ENCODE results near the gene ZNF84.

The ZNF84 gene

GRCh38 chr12:133037207-133038005, at the start of gene ZNF84:
Gene ZNF84, plus strand, starts transcription at chr12:133037509. Its CDS starts 3,959 bp downstream, at chr12:133041468.
- peak; percentile 90 for DNase-seq

- no peak for DNase-seq
Observed at GRCh38 chr12:132998741-132999140, 38.6 kb upstream of the ZNF84 start.

- DNase-seq = no peak
Observed at GRCh38 chr12:133010657-133011297, 26.5 kb upstream of the ZNF84 start.

GRCh38 chr12:133023566-133023965, 13.7 kb upstream of the ZNF84 start:
- no peak for DNase-seq

GRCh38 chr12:133026996-133027395, 10.3 kb upstream of the ZNF84 start:
- no peak for DNase-seq

- DNase-seq = no peak
Observed at GRCh38 chr12:133038118-133038709, 905 bp downstream of the ZNF84 start.

- no peak for DNase-seq
Observed at GRCh38 chr12:133046698-133047097, 9.4 kb downstream of the ZNF84 start.

GRCh38 chr12:133057446-133057845, 20.1 kb downstream of the ZNF84 start:
- no peak for DNase-seq

- no peak for DNase-seq
Observed at GRCh38 chr12:133058203-133059113, 21.1 kb downstream of the ZNF84 start.

GRCh38 chr12:133061954-133062353, 24.6 kb downstream of the ZNF84 start:
- no peak for DNase-seq

- DNase-seq = no peak
Observed at GRCh38 chr12:133063556-133063955, 26.2 kb downstream of the ZNF84 start.

GRCh38 chr12:133073836-133074235, 36.5 kb downstream of the ZNF84 start:
- no peak for DNase-seq

- peak; percentile 87 for DNase-seq
Observed at GRCh38 chr12:133080026-133080367, 42.7 kb downstream of the ZNF84 start.

GRCh38 chr12:133080368-133081158, 43.3 kb downstream of the ZNF84 start, which contains the start of gene ZNF140:
Gene ZNF140, plus strand, starts transcription at chr12:133080923. Its CDS starts 398 bp downstream, at chr12:133081321.
- peak; percentile 81 for DNase-seq

GRCh38 chr12:133081159-133081780, 44.0 kb downstream of the ZNF84 start:
- no peak for DNase-seq

- DNase-seq = no peak
Observed at GRCh38 chr12:133083345-133083744, 46.0 kb downstream of the ZNF84 start.

- DNase-seq = no peak
Observed at GRCh38 chr12:133105620-133106019, 68.3 kb downstream of the ZNF84 start.

GRCh38 chr12:133106253-133106652, 68.9 kb downstream of the ZNF84 start:
- no peak for DNase-seq

- DNase-seq = no peak
Observed at GRCh38 chr12:133107121-133107520, 69.8 kb downstream of the ZNF84 start.

- no peak for DNase-seq
Observed at GRCh38 chr12:133108150-133108549, 70.8 kb downstream of the ZNF84 start.
